CD4-positive, alpha-beta T cell treated with Interleukin-12 subunit alpha and Interleukin-12 subunit beta, for 1 hour (primary cell): ENCODE results near the gene INTS6L.

Experiments
- DNase-seq: peaks from one replicate; pipeline ENCODE4 v3.0.0-alpha.2; 2020

Gene INTS6L

GRCh38 chrX:135520553-135521404 lies at the start of gene INTS6L:
Gene INTS6L, plus strand, starts transcription at chrX:135520660. Its CDS starts 333 bp downstream, at chrX:135520993.
- DNase-seq = peak; percentile 91

GRCh38 chrX:135476378-135476777 lies 44.1 kb upstream of the INTS6L start:
- DNase-seq = no peak

GRCh38 chrX:135477576-135477975 lies 42.9 kb upstream of the INTS6L start:
- peak; percentile 45 for DNase-seq

GRCh38 chrX:135480076-135480475 lies 40.4 kb upstream of the INTS6L start:
- no peak for DNase-seq

- no peak for DNase-seq
Observed at GRCh38 chrX:135481696-135482179, 38.7 kb upstream of the INTS6L start.

GRCh38 chrX:135484641-135485289 lies 35.7 kb upstream of the INTS6L start:
- peak; percentile 50 for DNase-seq

- no peak for DNase-seq
Observed at GRCh38 chrX:135489542-135489941, 30.9 kb upstream of the INTS6L start.

- no peak for DNase-seq
Observed at GRCh38 chrX:135490979-135491514, 29.4 kb upstream of the INTS6L start.

GRCh38 chrX:135494453-135494852 lies 26.0 kb upstream of the INTS6L start:
- DNase-seq = no peak

- no peak for DNase-seq
Observed at GRCh38 chrX:135497736-135498135, 22.7 kb upstream of the INTS6L start.

GRCh38 chrX:135498236-135498635 lies 22.2 kb upstream of the INTS6L start:
- no peak for DNase-seq

- no peak for DNase-seq
Observed at GRCh38 chrX:135505351-135505750, 15.1 kb upstream of the INTS6L start.

GRCh38 chrX:135509885-135510284 lies 10.6 kb upstream of the INTS6L start:
- no peak for DNase-seq

GRCh38 chrX:135512508-135513129 lies 7.8 kb upstream of the INTS6L start:
- DNase-seq = no peak

GRCh38 chrX:135513130-135513515 lies 7.3 kb upstream of the INTS6L start:
- no peak for DNase-seq

GRCh38 chrX:135516376-135516775 lies 4.1 kb upstream of the INTS6L start:
- DNase-seq = no peak

- no peak for DNase-seq
Observed at GRCh38 chrX:135518161-135518560, 2.3 kb upstream of the INTS6L start.

- DNase-seq = no peak
Observed at GRCh38 chrX:135520022-135520552, 373 bp upstream of the INTS6L start.

GRCh38 chrX:135521405-135522131 lies 1.1 kb downstream of the INTS6L start:
- DNase-seq = peak; percentile 91

GRCh38 chrX:135522132-135522530 lies 1.7 kb downstream of the INTS6L start:
- DNase-seq = no peak

- peak; percentile 25 for DNase-seq
Observed at GRCh38 chrX:135522878-135523693, 2.6 kb downstream of the INTS6L start.
